HUES48 (cell line): ENCODE data around the gene DPYSL5.

Experiments
- H3K27ac ChIP-seq: one replicate; pipeline ENCODE4 v1.7.0; 2013; ENCODE audit warnings: low read depth, low read length, inconsistent platforms
- H3K27me3 ChIP-seq: 2 replicates; pipeline ENCODE4 v1.6.1; 2013; ENCODE audit warnings: mild to moderate bottlenecking, low read length; ENCODE audit not compliant: control insufficient read depth, insufficient read depth
- H3K36me3 ChIP-seq: 2 replicates; pipeline ENCODE4 v1.6.1; 2013; ENCODE audit warnings: low read length; ENCODE audit not compliant: control insufficient read depth, insufficient read depth
- H3K4me1 ChIP-seq: 2 replicates; pipeline ENCODE4 v1.6.1; 2013; ENCODE audit warnings: mild to moderate bottlenecking, low read length; ENCODE audit not compliant: control insufficient read depth, insufficient read depth
- H3K4me3 ChIP-seq: 2 replicates; pipeline ENCODE4 v1.5.1; 2013; ENCODE audit warnings: mild to moderate bottlenecking, low read depth, low read length
- H3K9ac ChIP-seq: 2 replicates; pipeline ENCODE4 v1.6.1; 2013; ENCODE audit warnings: mild to moderate bottlenecking, low read depth, low read length, moderate library complexity
- H3K9me3 ChIP-seq: 2 replicates; pipeline ENCODE4 v1.6.1; 2013; ENCODE audit warnings: low read length; ENCODE audit not compliant: control insufficient read depth, insufficient read depth

DPYSL5 gene

GRCh38 chr2:26846334-26847306 is 1.3 kb upstream of the DPYSL5 start:
- H3K4me1 ChIP-seq, result peaks cover 4% of the 10 kb centered on the region; the same call in 1 of the 2 replicates
- peaks cover 67% of the 10 kb centered on the region for H3K27me3 ChIP-seq
- no peak overlapping the region for H3K27ac ChIP-seq
- peak overlapping the region; percentile 75 for H3K4me3 ChIP-seq
- no peaks in the 10 kb centered on the region for H3K9me3 ChIP-seq
- no peaks in the 10 kb centered on the region for H3K36me3 ChIP-seq
- no peak overlapping the region for H3K9ac ChIP-seq

GRCh38 chr2:26847307-26847654 is 651 bp upstream of the DPYSL5 start:
- H3K4me1 ChIP-seq, result peaks cover 4% of the 10 kb centered on the region; the same call in 1 of the 2 replicates
- no peak overlapping the region for H3K9ac ChIP-seq
- peak overlapping the region; percentile 75 for H3K4me3 ChIP-seq
- H3K27me3 ChIP-seq, result peaks cover 73% of the 10 kb centered on the region
- H3K9me3 ChIP-seq, result no peaks in the 10 kb centered on the region
- H3K36me3 ChIP-seq, result no peaks in the 10 kb centered on the region
- H3K27ac ChIP-seq, result no peak overlapping the region

GRCh38 chr2:26848336-26849055 is 564 bp downstream of the DPYSL5 start:
- H3K9ac ChIP-seq, result no peak overlapping the region

GRCh38 chr2:26849056-26849999 is 1.4 kb downstream of the DPYSL5 start:
- Histone ChIP-seq H3K27me3 (peaks cover 84% of the 10 kb centered on the region), H3K9ac (no peak overlapping the region)

More at GRCh38 chr2:26848336-26849055, 564 bp downstream of the DPYSL5 start:
- no peak overlapping the region for H3K27ac ChIP-seq
- H3K9me3 ChIP-seq, result no peaks in the 10 kb centered on the region
- H3K36me3 ChIP-seq, result no peaks in the 10 kb centered on the region
- H3K4me1 ChIP-seq, result peaks cover 4% of the 10 kb centered on the region; the same call in 1 of the 2 replicates
- H3K4me3 ChIP-seq, result peak overlapping the region; percentile 75
- peaks cover 84% of the 10 kb centered on the region for H3K27me3 ChIP-seq

GRCh38 chr2:26850000-26850431 is 2.1 kb downstream of the DPYSL5 start:
- Histone ChIP-seq H3K4me3 (peak overlapping the region; percentile 75), H3K27ac (no peak overlapping the region), H3K9ac (no peak overlapping the region), H3K36me3 (no peaks in the 10 kb centered on the region), H3K9me3 (no peaks in the 10 kb centered on the region), H3K4me1 (peaks cover 4% of the 10 kb centered on the region; the same call in 1 of the 2 replicates), H3K27me3 (peaks cover 78% of the 10 kb centered on the region)

More at GRCh38 chr2:26849056-26849999, 1.4 kb downstream of the DPYSL5 start:
- H3K36me3 ChIP-seq, result no peaks in the 10 kb centered on the region
- H3K4me3 ChIP-seq, result peak overlapping the region; percentile 75
- no peak overlapping the region for H3K27ac ChIP-seq
- peaks cover 4% of the 10 kb centered on the region; the same call in 1 of the 2 replicates for H3K4me1 ChIP-seq
- no peaks in the 10 kb centered on the region for H3K9me3 ChIP-seq

- no peak overlapping the region for H3K27ac ChIP-seq
- no peak overlapping the region for H3K4me3 ChIP-seq
- peaks cover 4% of the 10 kb centered on the region; the same call in 1 of the 2 replicates for H3K4me1 ChIP-seq
- H3K36me3 ChIP-seq, result no peaks in the 10 kb centered on the region
- no peak overlapping the region for H3K9ac ChIP-seq
- H3K9me3 ChIP-seq, result no peaks in the 10 kb centered on the region
- peaks cover 75% of the 10 kb centered on the region for H3K27me3 ChIP-seq
Observed at GRCh38 chr2:26850505-26850904, 2.6 kb downstream of the DPYSL5 start.

GRCh38 chr2:26852405-26853306 is 4.7 kb downstream of the DPYSL5 start:
- no peaks in the 10 kb centered on the region for H3K36me3 ChIP-seq
- H3K4me3 ChIP-seq, result no peak overlapping the region
- H3K9ac ChIP-seq, result no peak overlapping the region
- peaks cover 57% of the 10 kb centered on the region for H3K27me3 ChIP-seq
- no peaks in the 10 kb centered on the region for H3K4me1 ChIP-seq
- H3K27ac ChIP-seq, result no peak overlapping the region
- no peaks in the 10 kb centered on the region for H3K9me3 ChIP-seq

GRCh38 chr2:26853751-26854150 is 5.8 kb downstream of the DPYSL5 start:
- Histone ChIP-seq H3K4me1 (no peaks in the 10 kb centered on the region), H3K9me3 (no peaks in the 10 kb centered on the region), H3K27me3 (peaks cover 50% of the 10 kb centered on the region), H3K36me3 (no peaks in the 10 kb centered on the region), H3K9ac (no peak overlapping the region), H3K27ac (no peak overlapping the region), H3K4me3 (no peak overlapping the region)

- no peaks in the 10 kb centered on the region for H3K4me1 ChIP-seq
- no peaks in the 10 kb centered on the region for H3K9me3 ChIP-seq
- H3K36me3 ChIP-seq, result no peaks in the 10 kb centered on the region
- no peak overlapping the region for H3K4me3 ChIP-seq
- H3K9ac ChIP-seq, result no peak overlapping the region
- H3K27me3 ChIP-seq, result peaks cover 44% of the 10 kb centered on the region
- no peak overlapping the region for H3K27ac ChIP-seq
Observed at GRCh38 chr2:26854283-26854827, 6.4 kb downstream of the DPYSL5 start.
